DMS 273 (cell line): ENCODE data around the gene MTARC1.
A peak's percentile ranks its signal among the peaks of the same experiment; 100 is the strongest.

Experiments
- DNase-seq: peaks from one replicate; lab custom pipeline; 2025; ENCODE audit not compliant: unreplicated experiment; lab: John Stamatoyannopoulos, UW

MTARC1 gene

DNA sequence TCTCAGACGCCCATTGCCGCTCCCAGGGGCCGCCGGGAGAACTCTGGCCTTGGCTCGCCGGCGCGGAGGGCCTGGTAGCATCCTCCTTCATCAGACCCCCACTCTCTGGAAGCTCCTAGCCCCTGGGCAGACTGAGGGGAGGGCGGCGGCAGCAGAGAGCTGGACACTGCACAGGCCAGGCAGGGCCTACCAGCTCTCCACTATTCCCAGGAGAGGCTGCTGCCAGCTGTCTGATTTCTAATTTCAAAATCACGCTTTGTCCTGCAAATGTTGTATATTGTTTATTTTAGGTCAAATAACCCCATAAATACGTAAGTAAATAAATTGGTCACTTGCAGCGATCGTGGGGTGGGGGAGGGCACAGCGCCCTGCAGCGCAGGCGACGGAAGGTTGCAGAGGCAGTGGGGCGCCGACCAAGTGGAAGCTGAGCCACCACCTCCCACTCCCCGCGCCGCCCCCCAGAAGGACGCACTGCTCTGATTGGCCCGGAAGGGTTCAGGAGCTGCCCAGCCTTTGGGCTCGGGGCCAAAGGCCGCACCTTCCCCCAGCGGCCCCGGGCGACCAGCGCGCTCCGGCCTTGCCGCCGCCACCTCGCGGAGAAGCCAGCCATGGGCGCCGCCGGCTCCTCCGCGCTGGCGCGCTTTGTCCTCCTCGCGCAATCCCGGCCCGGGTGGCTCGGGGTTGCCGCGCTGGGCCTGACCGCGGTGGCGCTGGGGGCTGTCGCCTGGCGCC, at the start of gene MTARC1:
Gene MTARC1, plus strand, starts transcription at position 577 of the 732 bp plus-strand sequence. Its CDS starts 32 bp downstream, at position 609.
- DNase-seq = peak; percentile 89

- no peak for DNase-seq
These were observed 45.4 kb upstream of the MTARC1 start for GRCh38 chr1:220741349-220741748.

GRCh38 chr1:220741825-220742224, 44.9 kb upstream of the MTARC1 start:
- DNase-seq = no peak

DNA sequence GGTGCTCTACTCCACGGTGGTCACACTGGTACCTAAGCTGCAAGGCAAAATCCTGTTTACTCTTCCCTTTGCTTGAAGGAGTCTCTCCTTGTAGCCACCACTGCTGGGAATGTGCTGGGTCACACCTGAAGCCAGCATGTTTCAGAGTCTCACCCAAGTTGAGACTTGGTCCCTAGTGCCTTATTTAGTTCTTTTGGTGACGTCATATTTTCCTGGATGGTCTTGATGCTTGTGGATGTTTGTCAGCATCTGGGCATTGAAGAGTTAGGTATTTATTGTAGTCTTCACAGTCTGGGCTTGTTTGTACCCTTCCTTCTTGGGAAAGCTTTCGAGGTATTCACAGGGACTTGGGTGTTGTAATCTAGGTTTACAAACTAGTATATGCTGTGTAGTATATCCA, 44.2 kb upstream of the MTARC1 start:
- DNase-seq = no peak

DNA sequence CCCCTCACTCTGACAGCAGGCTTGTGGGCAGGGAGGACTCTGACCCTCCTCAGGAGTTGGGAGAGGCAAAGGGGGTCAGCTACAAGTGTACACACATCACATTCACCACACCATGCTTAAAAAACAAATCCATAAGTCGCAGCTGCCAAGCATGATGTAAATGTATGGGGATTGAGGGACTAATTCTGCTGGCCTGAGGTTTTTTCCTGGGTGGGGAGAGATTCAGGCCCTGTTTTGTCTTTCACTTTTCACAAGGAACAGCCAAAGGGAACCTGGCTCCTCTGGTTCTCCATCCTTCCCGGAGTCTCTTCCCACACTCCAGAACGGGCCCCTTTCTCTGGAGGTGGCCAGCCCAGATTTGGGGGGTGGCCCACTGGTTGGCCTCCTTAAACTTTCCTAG, 39.9 kb upstream of the MTARC1 start:
- DNase-seq = no peak

DNA sequence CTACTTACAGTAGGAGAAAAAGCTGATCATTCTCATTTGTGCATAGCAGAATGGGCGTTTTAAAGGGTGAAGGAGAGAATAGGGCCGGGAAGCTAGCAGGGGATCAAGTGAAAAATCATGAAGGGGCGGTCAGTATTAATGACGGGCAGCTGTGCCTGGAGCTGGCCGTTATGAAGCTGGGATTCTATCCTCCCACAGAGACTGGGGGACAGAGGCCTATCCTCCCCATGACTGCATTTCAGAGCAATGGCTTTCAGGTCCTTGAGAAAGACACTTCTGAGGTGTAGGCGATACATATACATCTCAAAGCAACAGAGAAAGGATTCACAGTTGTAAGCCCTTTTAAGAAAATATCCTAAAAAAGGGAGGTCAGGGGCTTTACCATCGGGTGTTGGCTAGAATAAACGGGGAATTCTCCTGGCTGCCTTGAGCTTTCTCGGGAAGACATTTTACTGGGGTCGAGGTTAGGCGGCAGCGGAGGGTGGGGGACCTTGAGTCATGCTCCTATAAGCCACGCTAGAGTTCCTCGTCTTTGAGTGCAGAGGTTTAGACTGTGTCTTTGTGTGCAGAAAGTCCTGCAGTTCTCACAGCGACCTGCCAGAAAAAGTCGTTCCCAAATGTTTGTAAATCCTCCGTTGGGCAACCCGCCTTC, 39.1 kb upstream of the MTARC1 start:
- no peak for DNase-seq

DNA sequence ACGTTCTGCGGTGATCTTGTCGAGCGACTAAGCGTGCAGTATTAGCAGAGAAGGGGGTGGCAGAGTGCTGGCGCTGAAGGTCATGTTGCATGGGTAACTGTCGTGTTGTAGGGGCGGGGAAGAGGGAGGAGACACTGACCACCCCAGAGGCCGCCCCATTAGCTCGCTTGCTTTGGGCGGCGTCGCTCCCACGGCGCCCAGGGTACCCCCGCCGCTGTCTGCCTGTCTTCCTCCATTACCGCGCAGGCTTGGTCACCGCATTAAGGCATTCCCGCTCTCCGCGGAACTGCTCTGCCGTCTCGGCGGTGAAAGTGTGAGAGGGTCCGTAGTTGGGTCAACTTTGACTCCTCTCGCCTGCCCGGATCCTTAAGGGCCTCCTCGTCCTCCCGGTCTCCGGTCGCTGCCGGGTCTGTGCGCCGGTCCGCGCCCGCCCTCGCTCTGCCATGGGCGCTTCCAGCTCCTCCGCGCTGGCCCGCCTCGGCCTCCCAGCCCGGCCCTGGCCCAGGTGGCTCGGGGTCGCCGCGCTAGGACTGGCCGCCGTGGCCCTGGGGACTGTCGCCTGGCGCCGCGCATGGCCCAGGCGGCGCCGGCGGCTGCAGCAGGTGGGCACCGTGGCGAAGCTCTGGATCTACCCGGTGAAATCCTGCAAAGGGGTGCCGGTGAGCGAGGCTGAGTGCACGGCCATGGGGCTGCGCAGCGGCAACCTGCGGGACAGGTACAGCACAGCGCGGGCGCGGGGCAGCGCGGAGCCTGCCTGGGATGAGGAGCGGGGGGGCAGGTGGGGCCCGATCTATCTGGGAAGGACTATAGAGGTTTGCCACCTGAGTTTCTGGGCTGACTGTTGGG, 38.4 kb upstream of the MTARC1 start, which contains the start of gene MTARC2:
Gene MTARC2, plus strand, starts transcription at position 234 of the 846 bp plus-strand sequence. Its CDS starts 210 bp downstream, at position 444.
- DNase-seq = peak; percentile 85

DNA sequence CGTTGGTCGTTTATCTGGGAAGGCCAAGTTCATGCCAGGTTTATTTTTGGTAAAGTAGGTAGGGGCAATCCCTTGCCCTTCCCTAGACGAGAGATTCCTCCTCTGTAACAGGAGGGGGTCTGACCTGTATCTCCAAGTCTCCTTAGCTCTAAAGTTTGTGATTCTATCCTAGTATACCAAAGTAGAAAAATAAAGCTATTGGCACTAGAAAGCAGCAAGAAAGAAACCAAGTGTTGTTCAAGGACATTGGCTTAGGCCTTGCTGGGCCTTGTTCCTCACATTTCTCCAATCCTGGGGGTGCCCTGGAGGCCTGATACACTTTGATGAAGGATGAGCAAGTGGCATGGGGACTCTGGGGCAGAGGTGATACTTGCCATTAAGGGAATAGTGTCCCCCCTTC, 37.8 kb upstream of the MTARC1 start:
- DNase-seq = peak; percentile 37

GRCh38 chr1:220750131-220750515, 36.6 kb upstream of the MTARC1 start:
- peak; percentile 23 for DNase-seq

DNA sequence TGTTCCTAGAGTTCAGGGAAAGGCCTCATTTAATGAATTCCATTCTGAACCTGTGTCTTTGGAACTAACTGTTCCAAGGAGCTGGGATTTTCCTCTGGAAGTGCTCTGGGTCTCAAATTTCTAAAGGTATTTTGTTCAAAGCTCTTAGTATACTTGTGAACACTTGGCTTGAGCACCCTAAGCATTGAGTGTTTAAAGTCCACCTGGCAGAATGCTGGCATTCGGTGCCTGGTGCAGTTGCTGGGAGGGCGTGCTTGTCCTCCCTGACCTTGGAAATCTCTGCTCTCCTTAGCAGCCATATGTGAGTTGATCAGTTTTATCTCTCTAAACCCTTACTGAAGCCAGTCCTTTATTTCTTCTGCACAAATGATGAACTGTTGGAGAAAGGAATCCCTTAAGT, 35.6 kb upstream of the MTARC1 start:
- peak; percentile 13 for DNase-seq

- no peak for DNase-seq
These were observed 32.3 kb upstream of the MTARC1 start for GRCh38 chr1:220754212-220754917.

GRCh38 chr1:220754918-220755295, 31.8 kb upstream of the MTARC1 start:
- DNase-seq = no peak

DNA sequence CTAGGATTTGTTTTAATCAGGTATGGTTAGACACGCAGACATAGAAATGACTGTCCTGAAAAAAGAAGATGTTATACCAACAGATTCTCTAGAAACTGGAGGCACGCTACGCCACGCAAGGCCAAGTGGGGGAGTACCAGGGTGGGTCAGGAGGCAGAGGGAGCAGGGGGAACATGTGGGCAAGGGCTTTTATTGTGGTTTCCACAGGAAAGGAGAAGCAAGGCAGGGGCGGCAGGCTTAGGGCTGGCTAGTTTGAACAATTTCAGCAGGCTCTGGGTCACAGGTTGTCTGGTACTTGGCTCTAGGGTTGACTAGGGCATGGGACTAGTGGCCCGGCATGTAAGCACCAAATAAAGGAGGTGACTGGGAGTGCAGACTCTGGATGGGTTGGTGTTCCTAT, 31.4 kb upstream of the MTARC1 start:
- no peak for DNase-seq

- DNase-seq = no peak
These were observed 29.3 kb upstream of the MTARC1 start for GRCh38 chr1:220757441-220757840.

DNA sequence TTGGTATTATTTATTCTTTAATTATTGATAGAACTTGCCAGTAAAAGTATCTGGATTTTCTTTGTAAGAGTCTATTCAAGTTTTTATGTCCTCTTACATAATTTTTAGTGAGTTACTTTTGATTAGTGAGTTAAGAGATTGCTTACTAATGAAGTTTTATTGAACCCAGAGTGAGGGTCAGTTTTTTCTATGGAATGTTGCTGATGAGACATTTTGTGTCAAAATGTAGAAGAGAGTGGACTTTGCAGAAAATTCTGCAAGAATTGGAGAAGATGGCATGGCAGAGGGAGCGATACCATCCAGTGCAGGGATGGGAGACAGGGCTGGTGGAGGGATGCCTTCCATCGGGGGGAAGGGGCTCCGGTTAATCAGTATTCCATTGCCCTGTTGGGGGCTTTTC, 27.6 kb upstream of the MTARC1 start:
- DNase-seq = no peak

GRCh38 chr1:220761688-220762427, 24.9 kb upstream of the MTARC1 start:
- DNase-seq = no peak

GRCh38 chr1:220764757-220765156, 22.0 kb upstream of the MTARC1 start:
- no peak for DNase-seq

GRCh38 chr1:220767312-220768125, 19.2 kb upstream of the MTARC1 start:
- no peak for DNase-seq

GRCh38 chr1:220768126-220768601, 18.5 kb upstream of the MTARC1 start:
- DNase-seq = no peak
